ENCODE measurements around the gene GPC6.
"Not testable (repeated sequence)": the region's sequence is repeated elsewhere in the genome, so short reads cannot be mapped to it uniquely, and the experiment has no call there.

The GPC6 gene

DNA sequence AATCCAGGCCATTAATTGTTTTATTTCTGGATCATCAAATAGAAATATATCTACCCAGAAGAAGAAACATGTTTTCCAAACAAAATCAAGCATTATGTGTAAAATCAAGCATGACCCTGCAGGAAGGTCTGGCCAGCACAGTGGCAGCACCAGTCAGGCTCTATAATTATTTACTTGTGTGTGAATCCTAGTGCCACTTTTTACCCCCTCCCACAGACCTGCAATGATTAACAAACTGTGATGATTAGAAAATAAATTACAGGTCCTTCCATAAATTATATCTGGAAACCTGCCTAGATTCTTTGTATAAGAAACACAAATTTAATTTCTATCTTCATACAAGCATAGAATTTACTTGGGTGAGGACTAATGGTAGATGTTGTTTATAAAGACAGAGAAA lies 186.1 kb downstream of the GPC6 start:
- no peak for DNase-seq (ENCODE audit: low read depth, low spot score)
- no peak overlapping the region for H3K27ac ChIP-seq

DNA sequence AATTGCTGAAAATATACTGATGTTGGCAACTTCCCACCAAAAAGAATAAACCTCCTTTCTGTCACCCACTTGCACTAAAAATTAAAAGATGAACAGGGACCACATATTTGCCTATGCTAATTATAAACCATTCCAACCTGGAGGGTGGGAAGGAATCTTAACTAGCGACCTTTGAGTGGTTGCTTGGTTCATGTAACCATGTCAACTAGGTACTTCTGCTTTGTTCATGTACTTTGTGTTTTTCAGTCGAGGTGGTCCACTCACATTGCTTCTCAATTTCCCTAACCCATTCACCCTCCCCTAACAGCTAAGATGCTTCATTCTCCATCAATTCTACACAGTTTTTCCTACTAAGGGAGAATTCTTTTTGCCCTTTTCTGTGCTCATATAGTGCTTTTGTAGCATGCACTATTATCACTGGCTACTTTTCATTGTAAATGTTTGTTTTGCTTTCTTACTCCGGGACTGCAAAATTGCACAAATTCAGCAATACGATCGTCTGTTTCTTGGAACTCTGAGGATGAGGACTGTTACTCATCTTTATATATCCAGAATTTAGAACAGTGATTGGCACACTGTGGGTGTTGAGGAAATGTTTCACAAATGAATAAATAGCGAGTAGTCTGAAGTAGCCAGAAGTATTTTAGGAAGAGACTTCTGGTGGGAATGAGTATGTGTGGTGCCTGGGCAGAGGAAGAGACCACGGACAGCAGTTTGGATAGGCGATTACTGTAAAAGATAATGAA lies 187.5 kb downstream of the GPC6 start:
- no peak overlapping the region for H3K27ac ChIP-seq
- DNase-seq (ENCODE audit: low read depth, low spot score) = no peak

DNA sequence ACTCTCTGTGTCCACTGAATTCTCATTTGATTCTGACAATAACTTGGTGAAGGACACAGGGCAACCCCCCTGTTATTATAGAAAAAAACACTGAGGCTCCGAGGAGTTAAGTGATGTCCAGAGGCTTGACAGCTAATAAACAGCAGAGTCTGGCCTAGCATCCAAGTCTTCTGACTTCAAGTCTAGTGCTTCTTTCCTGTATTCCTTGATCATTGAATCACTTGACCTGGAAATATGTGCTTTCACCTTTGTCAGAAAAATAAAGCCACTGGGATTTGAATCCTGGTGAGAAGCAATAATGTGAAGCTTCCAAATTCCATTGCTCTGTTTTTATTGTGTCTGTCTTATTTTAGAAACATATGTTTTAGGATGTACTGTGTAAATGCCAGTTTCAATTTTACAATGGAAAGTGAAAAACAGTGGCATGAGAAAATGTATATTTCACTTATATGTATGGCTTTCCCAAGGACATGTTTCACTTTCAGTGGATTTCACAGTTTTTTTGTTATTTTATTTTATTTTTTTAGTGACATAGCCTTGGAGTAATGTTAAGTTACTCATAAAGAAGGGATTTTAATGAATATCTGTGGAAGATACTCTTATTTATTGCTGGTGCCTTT lies 190.2 kb downstream of the GPC6 start:
- no peak overlapping the region for H3K27ac ChIP-seq
- DNase-seq (ENCODE audit: low read depth, low spot score) = no peak

DNA sequence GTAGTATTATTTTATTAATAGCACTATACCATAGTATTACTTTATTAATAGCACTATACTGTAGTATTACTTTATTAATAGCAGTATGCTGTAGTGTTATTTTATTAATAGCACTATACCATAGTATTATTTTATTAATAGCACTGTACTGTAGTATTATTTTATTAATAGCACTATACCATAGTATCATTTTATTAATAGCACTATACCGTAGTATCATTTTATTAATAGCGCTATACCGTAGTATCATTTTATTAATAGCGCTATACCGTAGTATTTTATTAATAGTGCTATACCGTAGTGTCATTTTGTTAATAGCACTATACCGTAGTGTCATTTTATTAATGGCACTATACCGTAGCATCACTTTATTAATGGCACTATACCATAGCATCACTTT lies 191.8 kb downstream of the GPC6 start:
- DNase-seq (ENCODE audit: low read depth, low spot score) = no peak
- no peak overlapping the region for H3K27ac ChIP-seq

DNA sequence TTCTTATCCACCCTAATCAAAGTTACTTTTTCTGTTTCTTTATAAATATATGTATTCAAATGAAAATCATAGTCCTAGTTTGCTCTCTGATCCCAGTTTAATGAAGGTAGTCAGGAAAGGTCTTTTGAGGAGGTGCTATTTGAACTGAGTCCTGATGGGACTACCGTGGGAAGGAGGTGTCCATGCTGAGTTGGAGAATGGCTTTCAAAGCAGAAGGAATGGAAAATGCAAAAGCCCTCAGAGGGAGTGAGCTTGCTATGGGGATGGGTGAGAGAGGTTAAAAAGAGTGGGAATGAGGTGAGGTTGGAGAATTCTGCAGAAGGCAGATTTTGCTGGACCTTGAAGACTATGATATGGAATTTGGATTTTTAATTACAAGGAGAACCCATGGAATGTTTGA lies 193.6 kb downstream of the GPC6 start:
- no peak overlapping the region for H3K27ac ChIP-seq
- no peak for DNase-seq (ENCODE audit: low read depth, low spot score)

DNA sequence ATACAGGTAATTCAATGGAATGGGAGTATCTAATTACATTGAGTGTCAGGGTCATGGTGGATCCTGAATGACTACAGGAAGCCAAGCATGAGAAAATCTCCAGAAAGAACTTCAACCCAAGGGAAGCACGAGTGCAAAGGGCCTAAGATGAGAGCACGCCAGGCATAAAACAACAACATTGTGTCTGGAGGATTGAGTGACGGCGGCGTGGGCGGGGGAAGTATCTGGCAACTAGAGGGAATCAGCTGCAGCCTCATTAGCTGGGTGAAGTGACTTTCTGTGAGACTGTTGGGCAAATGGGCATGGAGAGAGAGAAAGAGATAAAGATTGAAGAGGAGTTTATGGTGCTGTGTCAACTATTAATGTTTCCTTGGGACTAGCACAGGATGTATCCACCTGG lies 194.3 kb downstream of the GPC6 start:
- no peak for DNase-seq (ENCODE audit: low read depth, low spot score)

DNA sequence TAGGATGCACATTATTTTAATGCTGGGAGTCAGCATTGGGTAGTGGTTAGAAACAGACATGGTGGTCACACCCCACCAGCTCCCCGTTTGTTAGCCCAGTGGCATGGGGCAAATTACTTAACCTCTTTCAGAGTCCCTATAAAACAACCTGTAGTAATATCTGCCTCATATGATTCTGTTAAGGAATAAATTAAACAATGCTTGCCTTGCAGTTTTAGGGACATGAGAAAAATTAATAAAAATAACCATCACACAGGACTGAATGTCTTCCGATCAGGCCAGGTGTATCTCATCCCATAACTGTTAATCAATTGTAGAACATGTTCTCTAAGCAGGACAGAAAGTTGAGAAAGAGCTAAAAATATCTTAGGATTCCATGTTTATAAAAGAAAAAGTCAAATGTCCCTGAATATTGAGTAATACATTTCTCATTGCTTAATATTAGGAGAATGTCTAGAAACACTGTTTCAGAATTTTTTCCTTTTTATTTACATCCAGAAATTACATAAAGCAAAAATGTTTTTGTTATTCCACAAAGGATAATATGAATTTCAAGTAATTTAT lies 196.5 kb downstream of the GPC6 start:
- no peak overlapping the region for H3K27ac ChIP-seq
- no peak for DNase-seq (ENCODE audit: low read depth, low spot score)

More for the DNA sequence above, 194.3 kb downstream of the GPC6 start:
- no peak overlapping the region for H3K27ac ChIP-seq

DNA sequence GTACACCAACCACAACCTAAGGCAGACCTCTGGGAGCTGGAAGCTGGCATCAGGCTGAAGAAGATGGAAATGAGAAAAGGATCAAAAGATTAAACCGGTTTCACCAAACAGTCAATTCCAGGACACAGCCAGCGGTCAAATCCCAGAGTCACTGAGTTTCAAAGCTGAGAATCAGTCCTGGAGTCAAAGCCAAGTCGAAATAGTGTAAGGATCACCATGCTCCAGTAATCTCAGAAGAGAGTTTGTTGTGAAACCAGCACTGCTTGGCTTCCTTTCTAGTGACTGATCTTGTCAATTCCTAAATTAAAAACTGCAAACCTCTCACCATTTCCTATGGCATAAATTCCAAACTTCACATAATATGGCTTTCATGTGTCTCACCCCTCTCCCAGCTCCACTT lies 198.8 kb downstream of the GPC6 start:
- DNase-seq (ENCODE audit: low read depth, low spot score) = no peak
- no peak overlapping the region for H3K27ac ChIP-seq

DNA sequence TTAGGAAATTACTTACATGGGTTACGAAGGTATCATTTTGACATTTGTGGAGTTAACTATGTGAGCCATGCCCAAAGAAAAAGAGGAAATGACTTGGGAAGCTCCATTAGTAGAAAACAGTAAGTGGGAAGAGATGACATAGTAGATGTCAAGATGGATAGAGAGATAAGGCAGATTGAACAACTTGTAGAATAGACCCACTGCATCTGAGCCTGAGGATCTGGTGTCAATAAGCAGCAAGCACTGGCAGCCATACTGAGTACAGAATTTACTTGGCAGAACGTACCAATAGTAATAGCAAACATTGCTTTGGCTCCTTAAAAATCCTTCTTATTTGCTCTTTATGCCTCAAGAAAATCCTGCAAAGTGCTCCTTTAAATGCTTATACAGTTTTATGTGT lies 203.8 kb downstream of the GPC6 start:
- H3K27ac ChIP-seq = no peak overlapping the region
- DNase-seq (ENCODE audit: low read depth, low spot score) = no peak

DNA sequence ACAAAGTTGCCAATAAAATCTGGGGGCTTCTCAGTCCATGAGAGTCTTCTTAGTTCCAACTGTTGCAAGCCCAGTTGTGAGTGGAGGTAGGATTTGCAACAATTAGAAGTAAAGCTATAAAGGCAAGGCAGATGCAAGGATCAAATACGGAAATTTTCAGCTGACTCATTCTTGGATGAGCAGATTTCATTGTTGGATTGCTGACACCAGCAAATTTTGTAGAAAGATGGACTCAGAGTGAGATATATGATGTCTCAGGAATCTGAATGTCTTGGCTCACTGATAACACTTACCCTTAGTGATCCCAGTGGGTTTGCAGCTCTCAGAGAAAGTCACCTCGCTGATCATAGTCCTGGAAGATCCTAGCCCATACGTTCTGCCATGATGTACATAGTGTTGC lies 209.0 kb downstream of the GPC6 start:
- DNase-seq (ENCODE audit: low read depth, low spot score) = no peak
- no peak overlapping the region for H3K27ac ChIP-seq

DNA sequence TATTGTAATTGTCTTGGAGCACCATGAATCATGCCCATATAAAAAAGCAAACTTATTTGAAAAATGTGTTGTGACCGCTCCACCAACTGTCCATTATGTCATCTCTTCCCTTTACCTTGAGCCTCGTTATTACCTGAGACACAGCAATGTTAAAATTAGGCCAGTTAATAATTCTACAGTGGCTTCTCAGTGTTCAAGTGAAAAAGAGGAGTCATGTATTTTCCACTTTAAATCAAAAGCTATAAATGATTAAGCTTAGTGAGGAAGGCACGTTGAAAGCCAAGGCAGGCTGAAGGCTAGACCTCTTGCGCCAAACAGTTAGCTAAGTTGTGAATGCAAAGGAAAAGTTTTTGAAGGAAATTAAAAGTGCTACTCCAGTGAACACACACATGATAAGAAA lies 210.5 kb downstream of the GPC6 start:
- DNase-seq (ENCODE audit: low read depth, low spot score) = no peak
- no peak overlapping the region for H3K27ac ChIP-seq

DNA sequence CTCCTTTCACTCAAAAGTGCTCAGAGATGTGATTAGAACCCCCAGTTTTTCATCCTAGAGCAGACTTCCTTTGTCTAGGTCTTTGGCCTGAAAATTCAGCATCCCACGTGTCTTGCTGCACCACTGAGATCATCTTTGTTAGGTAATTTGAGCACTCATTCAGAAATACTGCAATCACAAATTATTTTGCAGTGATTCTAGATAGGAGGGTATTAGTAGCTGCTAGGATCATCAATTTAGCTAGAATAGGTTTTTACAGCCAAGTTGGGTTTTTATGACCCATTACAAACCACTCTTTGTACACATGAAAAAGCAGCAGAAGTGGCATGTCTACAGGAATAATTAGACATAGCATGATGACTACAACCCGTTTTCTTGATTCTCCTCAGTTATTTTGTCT lies 219.6 kb downstream of the GPC6 start:
- no peak for DNase-seq (ENCODE audit: low read depth, low spot score)
- no peak overlapping the region for H3K27ac ChIP-seq

DNA sequence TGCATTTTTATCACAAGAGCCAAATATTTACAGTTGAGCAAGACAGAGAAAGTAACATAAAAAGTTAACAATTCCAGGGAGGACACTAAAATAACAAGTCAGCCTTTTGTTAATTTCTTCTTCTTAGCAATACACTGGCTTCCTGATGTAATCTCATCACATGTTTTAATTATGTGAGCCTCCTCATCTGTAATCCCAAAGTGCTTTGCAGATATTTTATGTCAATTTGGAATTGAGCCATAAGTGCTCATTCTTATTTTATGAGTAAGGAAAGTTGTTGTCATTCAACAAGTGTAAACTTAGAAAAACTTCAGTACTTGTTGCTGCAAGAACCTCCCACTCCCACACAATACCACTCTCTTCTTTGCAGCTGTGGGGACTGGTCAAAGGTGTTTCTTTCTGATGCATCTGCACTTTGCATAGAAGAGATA lies 223.6 kb downstream of the GPC6 start:
- peak; percentile 10 for DNase-seq (ENCODE audit: low read depth, low spot score)
- H3K27ac ChIP-seq = no peak overlapping the region

DNA sequence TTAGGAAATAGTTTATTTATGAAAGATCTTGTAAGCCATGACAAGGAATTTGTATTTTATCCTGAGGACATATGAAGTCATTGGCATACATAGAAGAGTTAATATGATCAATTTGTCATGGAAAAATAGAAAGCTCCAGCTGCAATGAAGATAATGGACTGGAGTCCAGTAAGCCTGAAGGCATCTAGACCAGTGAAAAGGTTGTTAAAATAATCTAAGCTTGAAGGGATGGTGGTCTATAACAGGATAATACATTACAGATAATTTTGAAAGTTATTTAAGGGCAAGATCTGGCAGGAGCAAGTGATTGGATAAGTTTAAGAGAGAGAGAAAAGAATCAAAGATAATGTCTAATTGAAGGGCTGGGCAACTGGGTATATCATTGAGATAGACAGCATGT lies 224.2 kb downstream of the GPC6 start:
- DNase-seq (ENCODE audit: low read depth, low spot score) = no peak
- H3K27ac ChIP-seq = no peak overlapping the region

DNA sequence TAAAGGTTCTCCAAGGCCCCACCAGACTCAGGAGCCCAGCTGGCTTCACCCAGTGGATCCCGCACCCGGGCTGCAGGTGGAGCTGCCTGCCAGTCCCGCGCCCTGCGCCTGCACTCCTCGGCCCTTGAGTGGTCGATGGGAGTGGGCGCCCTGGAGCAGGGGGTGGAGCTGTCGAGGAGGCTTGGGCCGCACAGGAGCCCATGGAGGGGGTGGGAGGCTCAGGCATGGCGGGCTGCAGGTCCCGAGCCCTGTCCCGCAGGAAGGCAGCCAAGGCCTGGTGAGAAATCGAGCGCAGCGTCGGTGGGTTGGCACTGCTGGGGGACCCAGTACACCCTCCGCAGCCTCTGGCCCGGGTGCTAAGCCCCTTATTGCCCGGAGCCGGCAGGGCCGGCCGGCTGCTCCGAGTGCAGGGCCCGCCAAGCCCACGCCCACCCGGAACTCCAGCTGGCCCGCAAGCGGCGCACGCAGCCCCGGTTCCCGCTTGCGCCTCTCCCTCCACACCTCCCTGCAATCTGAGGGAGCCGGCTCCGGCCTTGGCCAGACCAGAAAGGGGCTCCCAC lies 228.1 kb downstream of the GPC6 start:
- H3K27ac ChIP-seq; DNase-seq (ENCODE audit: low read depth, low spot score): not testable (repeated sequence)

DNA sequence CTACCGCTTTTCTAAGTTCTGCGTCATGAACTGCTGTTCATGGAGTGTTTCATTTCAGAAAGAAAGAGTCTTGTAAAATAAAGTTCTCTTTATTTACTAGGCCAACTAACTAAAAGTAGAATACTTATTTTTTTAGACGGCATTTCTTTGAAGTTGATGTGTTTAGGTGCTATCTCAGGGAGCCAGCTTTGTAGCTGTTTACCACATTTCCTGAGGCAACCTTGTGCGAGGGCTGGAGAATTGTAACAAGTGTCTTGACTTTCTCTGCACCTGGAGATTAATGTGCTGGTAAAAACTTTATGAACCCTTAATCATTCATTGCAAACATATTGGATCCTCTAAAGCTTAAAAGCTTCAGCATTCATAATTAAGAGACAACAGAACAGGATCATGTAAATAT lies 229.3 kb downstream of the GPC6 start:
- DNase-seq (ENCODE audit: low read depth, low spot score) = no peak
- H3K27ac ChIP-seq = no peak overlapping the region

DNA sequence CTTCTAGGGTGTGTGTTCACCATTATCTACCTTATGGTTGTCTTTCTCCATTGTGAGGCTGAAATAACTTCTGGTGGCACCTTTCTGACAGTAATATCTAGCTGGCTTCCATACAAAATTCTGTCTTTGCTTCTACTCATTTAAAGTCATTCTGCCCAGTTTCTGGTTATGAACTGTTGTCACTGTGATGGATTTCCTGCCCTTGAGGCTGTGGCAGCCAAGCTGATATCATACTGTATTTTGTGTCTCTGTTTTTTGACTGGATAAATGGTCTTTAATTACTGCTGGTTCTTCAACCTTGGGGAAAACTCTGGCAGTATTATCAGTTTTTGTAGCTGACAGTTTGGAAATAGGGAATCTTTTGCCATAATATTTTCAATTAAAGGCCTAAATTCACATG lies 233.4 kb downstream of the GPC6 start:
- no peak for DNase-seq (ENCODE audit: low read depth, low spot score)
- H3K27ac ChIP-seq = no peak overlapping the region

DNA sequence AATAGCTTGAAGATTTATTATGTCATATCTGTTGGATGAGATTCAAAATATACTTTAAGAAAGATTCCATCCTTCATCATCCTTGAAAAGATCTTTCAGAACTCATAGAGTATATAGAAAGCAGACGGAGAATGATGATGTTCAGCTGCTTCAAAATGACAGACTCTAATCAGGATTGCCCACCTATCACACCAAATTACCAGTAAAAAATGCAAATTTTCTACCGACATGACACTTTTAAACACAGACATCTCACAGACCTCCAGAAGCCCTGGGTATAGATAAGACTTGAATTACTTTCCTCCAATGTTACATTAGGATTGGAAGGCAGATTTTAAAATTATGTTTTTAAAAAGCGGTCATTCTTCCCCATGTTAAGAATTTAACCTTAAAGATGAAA lies 235.5 kb downstream of the GPC6 start:
- DNase-seq (ENCODE audit: low read depth, low spot score) = no peak
- H3K27ac ChIP-seq = no peak overlapping the region

DNA sequence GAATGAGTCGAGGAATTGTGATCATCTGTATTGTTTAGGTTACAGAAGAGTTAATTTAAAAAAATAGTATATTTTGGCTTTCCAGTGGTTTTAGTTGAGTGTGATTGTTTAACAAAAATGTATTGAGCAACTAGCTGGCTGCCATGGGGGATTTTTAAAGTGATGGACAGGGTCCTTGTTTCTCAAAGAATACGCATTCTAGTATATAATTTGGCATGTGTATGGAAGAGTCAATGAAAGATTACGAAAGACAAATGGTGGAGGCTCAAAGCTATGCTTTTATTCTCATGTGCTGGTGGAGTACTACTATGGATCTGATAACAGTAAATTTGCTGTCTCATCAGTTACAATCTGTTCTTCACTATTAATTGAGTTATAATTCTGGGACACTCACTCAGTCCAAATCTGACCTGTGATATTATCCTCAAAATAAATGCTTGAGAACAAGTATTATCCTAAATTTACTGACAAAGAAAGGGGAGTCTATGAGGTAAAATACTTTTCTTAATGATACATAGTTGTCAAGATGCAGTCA lies 240.0 kb downstream of the GPC6 start:
- no peak overlapping the region for H3K27ac ChIP-seq
- no peak for DNase-seq (ENCODE audit: low read depth, low spot score)

DNA sequence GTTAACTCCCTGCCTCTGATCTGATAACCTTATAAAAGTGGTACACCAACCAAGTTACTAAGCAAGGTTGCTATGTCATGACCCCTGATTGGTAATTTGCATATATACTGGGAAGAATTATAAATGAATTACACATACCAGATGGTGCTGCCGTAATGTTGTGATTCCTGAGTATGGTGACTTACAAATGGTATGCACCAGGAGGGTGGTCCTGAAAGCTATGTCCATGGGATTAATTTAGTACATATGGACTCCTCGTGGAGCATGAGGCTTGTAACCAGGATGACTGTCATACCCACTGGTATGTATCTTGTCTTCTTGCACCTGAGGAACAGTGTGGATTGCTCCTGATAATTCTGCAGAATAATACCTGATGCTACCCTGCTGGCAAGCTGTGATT lies 240.6 kb downstream of the GPC6 start:
- no peak overlapping the region for H3K27ac ChIP-seq
- DNase-seq (ENCODE audit: low read depth, low spot score) = no peak

DNA sequence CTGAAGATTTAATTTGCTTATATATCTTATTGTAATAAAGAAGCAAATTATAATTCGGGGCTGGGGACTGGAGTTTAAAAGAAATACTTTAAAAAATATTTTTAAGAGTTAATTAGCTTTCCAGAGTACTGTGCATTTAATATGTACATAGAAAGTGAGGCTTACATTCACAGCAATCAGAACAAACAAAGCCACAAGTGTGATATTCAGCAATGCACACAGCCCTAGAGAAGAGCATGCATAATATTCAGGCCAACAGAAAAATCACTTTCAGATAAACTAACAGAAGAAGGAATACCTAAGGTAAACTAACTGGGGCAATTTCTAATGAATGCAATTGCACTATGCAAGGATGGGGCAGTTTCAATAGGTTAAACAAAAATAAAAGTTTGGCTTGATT lies 241.8 kb downstream of the GPC6 start:
- DNase-seq (ENCODE audit: low read depth, low spot score) = no peak
- no peak overlapping the region for H3K27ac ChIP-seq

All from epithelial cell of prostate (primary cell).